ENCODE results near the gene TMEM236.

The TMEM236 gene

DNA sequence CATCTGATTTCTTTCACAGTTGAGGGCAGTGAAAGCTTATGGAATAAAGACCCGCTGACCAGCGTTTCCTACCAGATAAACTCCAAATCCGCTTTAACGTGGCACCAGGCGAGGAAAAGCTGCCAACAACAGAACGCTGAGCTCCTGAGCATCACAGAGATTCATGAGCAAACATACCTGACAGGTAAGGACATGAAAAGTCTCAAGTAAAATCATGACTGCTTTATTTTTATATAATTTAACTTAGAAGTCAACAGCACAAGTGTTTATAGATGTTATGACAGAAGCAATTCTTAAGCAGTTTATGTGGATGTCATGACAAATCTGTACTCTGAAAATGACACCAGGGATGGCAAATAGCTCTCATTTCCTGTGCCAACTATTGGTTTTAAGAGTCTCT, 81.7 kb downstream of the TMEM236 start:
- no peak for DNase-seq

DNA sequence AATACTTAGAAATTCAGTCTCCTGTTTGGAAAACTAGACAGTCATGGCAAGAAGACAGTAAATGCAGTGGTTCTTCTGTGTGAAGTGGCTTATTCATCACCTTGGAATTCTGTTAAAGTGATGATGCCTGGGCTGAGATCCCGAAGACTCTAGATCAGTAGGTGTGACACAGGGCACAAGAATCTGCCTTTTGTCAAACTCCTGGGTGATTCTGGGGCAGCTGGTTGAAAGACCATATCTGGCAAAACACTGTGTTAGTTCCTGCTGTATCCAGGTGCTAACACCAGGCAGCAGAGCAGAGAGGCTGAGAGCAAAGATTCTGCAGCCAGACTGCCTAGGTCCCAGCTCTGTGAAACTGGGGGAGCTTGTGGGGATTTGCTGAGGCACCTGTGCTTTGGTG, 83.7 kb downstream of the TMEM236 start:
- no peak for DNase-seq

DNA sequence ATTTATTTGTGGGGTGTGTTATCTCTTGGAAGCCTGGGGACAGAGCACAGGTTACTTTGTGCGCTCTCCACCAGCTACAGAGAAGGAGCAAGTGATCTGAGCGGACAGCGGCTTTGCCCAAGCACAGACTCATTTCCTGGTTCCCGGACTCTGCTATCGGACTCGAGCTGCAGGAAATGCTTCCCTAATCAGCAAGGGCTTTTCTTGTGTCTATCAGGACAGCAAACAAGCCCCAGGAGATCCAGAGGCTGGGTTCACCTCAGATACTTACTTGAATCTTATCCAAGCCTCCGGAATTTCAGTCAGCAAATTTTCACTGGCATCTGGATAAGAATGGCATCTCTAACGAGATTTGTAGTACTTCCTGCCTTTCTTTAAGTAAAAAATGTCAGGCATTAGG, 84.9 kb downstream of the TMEM236 start:
- no peak for DNase-seq

DNA sequence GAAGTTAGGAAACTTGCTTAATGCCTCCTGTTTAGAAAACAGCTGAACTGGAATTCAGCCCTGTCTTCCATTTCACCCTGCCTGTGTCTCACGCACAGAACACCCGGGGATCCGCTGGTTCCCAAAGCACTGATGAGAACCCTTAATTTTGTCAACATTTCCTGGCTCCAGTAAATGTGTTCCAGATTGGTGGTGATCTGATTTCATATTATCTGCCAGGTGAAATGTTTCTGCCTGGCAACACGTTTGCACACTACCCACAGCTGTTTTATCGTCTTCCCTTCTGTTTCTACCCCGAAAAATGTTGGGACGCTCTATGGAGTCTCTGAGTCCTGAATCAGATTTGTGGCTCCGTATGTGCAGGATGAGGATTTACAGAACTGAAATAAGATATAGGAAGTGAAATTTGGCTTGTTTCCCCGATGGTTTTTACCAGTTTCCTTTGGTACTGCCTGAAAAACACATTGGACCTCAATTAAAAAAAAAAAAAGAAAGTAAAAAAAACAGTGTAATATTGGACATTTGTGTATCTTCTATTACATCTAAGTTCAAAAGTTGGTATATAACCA, 86.2 kb downstream of the TMEM236 start:
- no peak for DNase-seq

DNA sequence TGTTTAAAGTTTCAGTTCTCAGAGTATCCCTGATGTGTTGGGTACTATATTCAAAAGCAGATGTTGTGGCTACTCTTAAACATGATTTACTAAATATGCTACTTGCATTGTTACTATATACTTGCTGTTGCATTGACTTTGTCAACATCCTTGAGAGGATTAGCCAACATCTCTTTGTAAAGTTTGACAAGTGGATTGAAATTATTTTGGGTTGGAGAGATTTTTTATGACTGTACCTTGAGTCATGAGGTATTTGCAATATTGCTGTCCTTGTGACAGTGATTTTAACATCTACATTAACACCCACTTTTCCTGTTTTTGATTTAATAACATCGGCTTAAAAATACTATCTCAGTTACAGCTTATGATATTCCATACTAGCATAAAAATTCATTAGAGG, 89.0 kb downstream of the TMEM236 start:
- DNase-seq: no peak

DNA sequence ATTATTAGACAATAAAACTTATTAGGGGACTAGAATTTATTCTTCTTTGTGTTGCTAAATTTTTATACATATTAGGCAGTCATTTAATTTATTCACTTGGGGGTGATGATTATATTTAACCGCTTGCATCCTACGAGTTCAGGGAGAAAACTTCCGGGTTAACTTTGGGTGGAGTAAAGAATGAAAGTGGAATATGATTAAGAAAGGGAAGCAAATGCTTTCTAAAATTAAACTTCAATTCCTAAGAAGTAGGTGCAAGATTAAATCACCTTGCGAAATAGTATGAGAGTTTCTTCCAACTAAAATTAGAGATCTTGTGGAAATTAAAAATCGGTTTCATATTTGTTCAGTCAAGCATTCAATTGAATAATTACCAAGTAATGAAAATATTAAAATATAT, 90.6 kb downstream of the TMEM236 start:
- no peak for DNase-seq

DNA sequence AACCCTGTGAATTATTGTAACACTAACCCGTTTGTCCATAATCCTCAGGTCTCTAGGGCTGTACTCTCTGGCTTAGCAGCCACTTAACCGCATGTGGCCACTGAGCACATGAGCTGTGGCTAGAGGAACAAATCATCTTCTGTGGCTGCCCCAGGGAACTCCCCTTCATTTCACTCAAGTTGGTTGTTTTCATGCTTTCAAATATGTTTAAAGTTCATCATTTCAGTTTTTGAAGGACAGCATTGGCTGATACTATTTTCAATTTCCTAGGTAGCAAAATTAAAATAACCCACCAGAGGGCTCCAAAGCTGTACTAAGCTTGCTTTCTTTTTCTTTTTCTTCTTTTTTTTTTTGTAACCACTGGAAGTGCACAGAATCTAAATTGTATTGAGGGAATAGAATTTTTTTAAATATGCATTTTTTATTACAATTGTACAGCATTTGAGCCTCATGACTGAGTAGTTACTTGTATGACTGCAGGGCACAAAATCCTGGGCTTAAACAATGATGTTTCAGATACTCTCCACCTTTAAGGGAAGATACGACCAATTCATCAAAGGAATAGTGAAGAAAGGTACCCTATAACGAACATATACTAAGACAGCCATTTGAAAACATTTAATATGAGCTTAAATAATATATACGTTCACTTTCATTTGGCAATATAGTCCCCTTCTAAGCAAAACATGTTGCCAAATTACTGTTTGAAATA, 95.7 kb downstream of the TMEM236 start:
- no peak for DNase-seq

DNA sequence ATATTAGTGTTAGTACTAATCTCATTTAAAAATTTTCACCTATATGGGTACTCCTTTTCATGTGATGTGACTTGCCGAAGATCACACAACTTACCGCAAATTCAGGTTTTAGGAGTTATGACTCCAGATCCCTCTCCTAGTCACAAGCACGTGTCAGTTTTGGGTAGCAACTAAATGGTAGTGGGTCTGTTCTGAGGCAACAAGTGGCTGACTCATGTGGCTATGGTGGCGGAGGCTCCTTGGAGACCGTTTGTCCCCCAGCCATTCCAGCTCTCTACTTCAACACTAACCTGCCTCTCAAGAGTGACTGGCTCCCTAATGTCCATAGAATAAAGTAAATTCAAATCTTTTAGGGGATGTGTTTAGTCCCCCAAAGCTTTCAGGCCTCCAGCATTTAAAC, 96.6 kb downstream of the TMEM236 start:
- no peak for DNase-seq
